Measurements from ENCODE around the gene SELENON. TPM values are rescaled to one million over a fixed set of nuclear protein-coding genes. Genes with fewer than 3 reads are reported as not detected.
A peak's percentile ranks its signal among the peaks of the same experiment; 100 is the strongest.

SELENON gene
- total and polyA plus RNA-seq, 5 donors from 2014 or later: 1.2 to 19.2 (median 2.0) TPM

- Mint-ChIP-seq H3K27me3 (no peaks in the 10 kb centered on the region), H3K27ac (peak overlapping the region in 2 of 3 donors; percentile 14 to 75)
Observed at GRCh38 chr1:25862785-25863485, 62.9 kb downstream of the SELENON start.

GRCh38 chr1:25863486-25864262 is 63.7 kb downstream of the SELENON start:
- no peak overlapping the region for H3K27ac ChIP-seq (ENCODE audit: insufficient read depth, low read length, poor library complexity, severe bottlenecking)
- H3K9me3 Mint-ChIP-seq: no peaks in the 10 kb centered on the region
- H3K27me3 ChIP-seq (ENCODE audit: control insufficient read depth, insufficient read depth, low read length): no peaks in the 10 kb centered on the region
- peaks cover 11% of the 10 kb centered on the region for H3K4me1 ChIP-seq (ENCODE audit: control insufficient read depth, insufficient read depth, low read length, poor library complexity, severe bottlenecking)
- peaks cover 10% of the 10 kb centered on the region for H3K36me3 Mint-ChIP-seq
- ATAC-seq (ENCODE audit: low read depth in 2 of 2): no peak
- H3K9me3 ChIP-seq (ENCODE audit: control insufficient read depth in 2 of 2, low read length in 2 of 2): no peaks in the 10 kb centered on the region
- H3K4me3 Mint-ChIP-seq: no peak overlapping the region
- H3K36me3 ChIP-seq (ENCODE audit: control insufficient read depth, insufficient read depth, low read length): no peaks in the 10 kb centered on the region
- H3K27me3 Mint-ChIP-seq: no peaks in the 10 kb centered on the region
- H3K4me3 ChIP-seq (ENCODE audit: low read depth, low read length): no peak overlapping the region
- no peak overlapping the region for H3K27ac Mint-ChIP-seq
- H3K4me1 Mint-ChIP-seq: peaks cover 3 to 22% (median 7%) of the 10 kb centered on the region in 4 donors
- DNase-seq: no peak

More at GRCh38 chr1:25862785-25863485, 62.9 kb downstream of the SELENON start:
- H3K27me3 ChIP-seq (ENCODE audit: control insufficient read depth, insufficient read depth, low read length): no peaks in the 10 kb centered on the region
- no peak for DNase-seq
- H3K4me1 Mint-ChIP-seq: peaks cover 9 to 27% (median 12%) of the 10 kb centered on the region in 4 donors
- no peak for ATAC-seq (ENCODE audit: low read depth in 2 of 2)
- H3K4me1 ChIP-seq (ENCODE audit: control insufficient read depth, insufficient read depth, low read length, poor library complexity, severe bottlenecking): peaks cover 15% of the 10 kb centered on the region
- H3K4me3 ChIP-seq (ENCODE audit: low read depth, low read length): no peak overlapping the region
- H3K9me3 Mint-ChIP-seq: no peaks in the 10 kb centered on the region
- no peaks in the 10 kb centered on the region for H3K9me3 ChIP-seq (ENCODE audit: control insufficient read depth in 2 of 2, low read length in 2 of 2)
- H3K27ac ChIP-seq (ENCODE audit: insufficient read depth, low read length, poor library complexity, severe bottlenecking): no peak overlapping the region
- H3K4me3 Mint-ChIP-seq: no peak overlapping the region
- H3K36me3 Mint-ChIP-seq: peaks cover 10% of the 10 kb centered on the region
- no peaks in the 10 kb centered on the region for H3K36me3 ChIP-seq (ENCODE audit: control insufficient read depth, insufficient read depth, low read length)

- no peak for DNase-seq
- Mint-ChIP-seq H3K4me3 (no peak overlapping the region), H3K27ac (no peak overlapping the region), H3K27me3 (no peaks in the 10 kb centered on the region), H3K9me3 (no peaks in the 10 kb centered on the region), H3K36me3 (peaks cover 10% of the 10 kb centered on the region), H3K4me1 (peaks cover 0 to 16% (median 5%) of the 10 kb centered on the region in 4 donors)
- no peak overlapping the region for H3K4me3 ChIP-seq (ENCODE audit: low read depth, low read length)
- H3K27ac ChIP-seq (ENCODE audit: insufficient read depth, low read length, poor library complexity, severe bottlenecking): no peak overlapping the region
- H3K36me3 ChIP-seq (ENCODE audit: control insufficient read depth, insufficient read depth, low read length): no peaks in the 10 kb centered on the region
- H3K9me3 ChIP-seq (ENCODE audit: control insufficient read depth in 2 of 2, low read length in 2 of 2): no peaks in the 10 kb centered on the region
- H3K27me3 ChIP-seq (ENCODE audit: control insufficient read depth, insufficient read depth, low read length): no peaks in the 10 kb centered on the region
- H3K4me1 ChIP-seq (ENCODE audit: control insufficient read depth, insufficient read depth, low read length, poor library complexity, severe bottlenecking): peaks cover 4% of the 10 kb centered on the region
- no peak for ATAC-seq (ENCODE audit: low read depth in 2 of 2)
Observed at GRCh38 chr1:25864434-25864833, 64.4 kb downstream of the SELENON start.

DNA sequence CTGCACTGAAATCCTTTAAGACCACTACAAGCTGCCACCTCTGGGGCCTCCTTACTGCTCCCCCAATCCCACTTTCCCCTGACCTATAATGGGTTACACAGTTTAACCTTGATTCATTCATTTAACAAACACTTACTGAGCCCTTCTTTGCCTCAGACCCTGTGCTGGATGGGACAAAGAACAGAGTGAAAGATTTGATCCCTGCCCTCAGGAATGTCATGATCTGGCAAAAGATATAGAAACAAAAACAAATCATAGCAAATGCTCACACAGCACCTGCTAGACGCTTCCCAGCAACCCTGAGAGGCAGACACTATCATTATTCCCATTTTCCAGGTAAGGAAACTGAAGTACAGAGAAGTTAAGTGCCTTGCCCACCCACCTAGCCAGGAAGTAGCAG is 66.3 kb downstream of the SELENON start:
- Histone ChIP-seq H3K4me3 (ENCODE audit: low read depth, low read length) (no peak overlapping the region), H3K36me3 (ENCODE audit: control insufficient read depth, insufficient read depth, low read length) (no peaks in the 10 kb centered on the region), H3K27ac (ENCODE audit: insufficient read depth, low read length, poor library complexity, severe bottlenecking) (no peak overlapping the region), H3K9me3 (ENCODE audit: control insufficient read depth in 2 of 2, low read length in 2 of 2) (no peaks in the 10 kb centered on the region), H3K4me1 (ENCODE audit: control insufficient read depth, insufficient read depth, low read length, poor library complexity, severe bottlenecking) (no peaks in the 10 kb centered on the region), H3K27me3 (ENCODE audit: control insufficient read depth, insufficient read depth, low read length) (no peaks in the 10 kb centered on the region)
- Mint-ChIP-seq H3K36me3 (peaks cover 10% of the 10 kb centered on the region), H3K27me3 (no peaks in the 10 kb centered on the region), H3K9me3 (no peaks in the 10 kb centered on the region), H3K4me3 (peak overlapping the region in 1 of 4 donors; percentile 13), H3K27ac (no peak overlapping the region), H3K4me1 (peaks cover 0 to 5% (median 0%) of the 10 kb centered on the region in 4 donors)
- DNase-seq (no peak), ATAC-seq (ENCODE audit: low read depth in 2 of 2) (no peak)

GRCh38 chr1:25867210-25867991 is 67.4 kb downstream of the SELENON start:
- Histone ChIP-seq H3K27ac (ENCODE audit: insufficient read depth, low read length, poor library complexity, severe bottlenecking) (no peak overlapping the region), H3K4me3 (ENCODE audit: low read depth, low read length) (no peak overlapping the region), H3K27me3 (ENCODE audit: control insufficient read depth, insufficient read depth, low read length) (no peaks in the 10 kb centered on the region), H3K4me1 (ENCODE audit: control insufficient read depth, insufficient read depth, low read length, poor library complexity, severe bottlenecking) (no peaks in the 10 kb centered on the region), H3K9me3 (ENCODE audit: control insufficient read depth in 2 of 2, low read length in 2 of 2) (no peaks in the 10 kb centered on the region), H3K36me3 (ENCODE audit: control insufficient read depth, insufficient read depth, low read length) (no peaks in the 10 kb centered on the region)
- no peaks in the 10 kb centered on the region for H3K27me3 Mint-ChIP-seq
- no peak overlapping the region for H3K27ac Mint-ChIP-seq
- H3K9me3 Mint-ChIP-seq: no peaks in the 10 kb centered on the region
- no peak overlapping the region for H3K4me3 Mint-ChIP-seq
- peaks cover 10% of the 10 kb centered on the region for H3K36me3 Mint-ChIP-seq
- no peak for ATAC-seq (ENCODE audit: low read depth in 2 of 2)
- DNase-seq: no peak
- H3K4me1 Mint-ChIP-seq: peaks cover 0 to 2% (median 0%) of the 10 kb centered on the region in 4 donors

Other genes starting within 250 kb of the SELENON start
- 15.1 TPM for gene MAN1C1, start 183.4 kb upstream of the SELENON start, total RNA-seq
- gene MAN1C1, start 183.4 kb upstream of the SELENON start, polyA plus RNA-seq: 1 to 10 TPM; 3.1 to 3.5 (median 3.3) TPM
- 32.9 TPM for gene MTFR1L, start 19.8 kb downstream of the SELENON start, total RNA-seq
- 10 to 100 TPM; 29.7 to 56.1 (median 32.4) TPM for gene MTFR1L, start 19.8 kb downstream of the SELENON start, polyA plus RNA-seq
- not detected for gene AUNIP, start 59.3 kb downstream of the SELENON start, total RNA-seq
- gene AUNIP, start 59.3 kb downstream of the SELENON start, polyA plus RNA-seq: under 1 TPM in 3 of 4 donors, not detected in 1; 0.15 to 0.26 (median 0.20) TPM
- gene PAQR7, start 75.5 kb downstream of the SELENON start, total RNA-seq: 1.6 TPM
- gene PAQR7, start 75.5 kb downstream of the SELENON start, polyA plus RNA-seq: under 1 TPM in 2 of 4 donors, not detected in 2; 0.24 to 0.42 TPM
- gene STMN1, start 106.2 kb downstream of the SELENON start, total RNA-seq: 44.9 TPM
- 100 to 1,000 TPM; 167 to 242 (median 197) TPM for gene STMN1, start 106.2 kb downstream of the SELENON start, polyA plus RNA-seq
- gene PAFAH2, start 197.9 kb downstream of the SELENON start, total RNA-seq: 10.7 TPM
- gene PAFAH2, start 197.9 kb downstream of the SELENON start, polyA plus RNA-seq: 10 to 100 TPM; 12.4 to 26.3 (median 17.7) TPM
- not detected for gene EXTL1, start 221.6 kb downstream of the SELENON start, total RNA-seq
- gene EXTL1, start 221.6 kb downstream of the SELENON start, polyA plus RNA-seq: under 1 TPM in 1 of 4 donors, not detected in 3; 0.22 TPM
- not detected for gene SLC30A2, start 245.9 kb downstream of the SELENON start, total RNA-seq
- gene SLC30A2, start 245.9 kb downstream of the SELENON start, polyA plus RNA-seq: under 1 TPM in 1 of 4 donors, not detected in 3; 0.07 TPM